DMS114 treated with DMSO at 0.1 percent for 48 hours (cell line): ENCODE measurements around the gene KRTAP5-6.

Experiments
- DNase-seq: peaks from one replicate; lab custom pipeline; 2025; ENCODE audit not compliant: unreplicated experiment; lab: John Stamatoyannopoulos, UW

The KRTAP5-6 gene

GRCh38 chr11:1732418-1733008 is 35.5 kb downstream of the KRTAP5-6 start:
- no peak for DNase-seq

- DNase-seq: no peak
These were observed 36.2 kb downstream of the KRTAP5-6 start for GRCh38 chr11:1733009-1733715.

DNA sequence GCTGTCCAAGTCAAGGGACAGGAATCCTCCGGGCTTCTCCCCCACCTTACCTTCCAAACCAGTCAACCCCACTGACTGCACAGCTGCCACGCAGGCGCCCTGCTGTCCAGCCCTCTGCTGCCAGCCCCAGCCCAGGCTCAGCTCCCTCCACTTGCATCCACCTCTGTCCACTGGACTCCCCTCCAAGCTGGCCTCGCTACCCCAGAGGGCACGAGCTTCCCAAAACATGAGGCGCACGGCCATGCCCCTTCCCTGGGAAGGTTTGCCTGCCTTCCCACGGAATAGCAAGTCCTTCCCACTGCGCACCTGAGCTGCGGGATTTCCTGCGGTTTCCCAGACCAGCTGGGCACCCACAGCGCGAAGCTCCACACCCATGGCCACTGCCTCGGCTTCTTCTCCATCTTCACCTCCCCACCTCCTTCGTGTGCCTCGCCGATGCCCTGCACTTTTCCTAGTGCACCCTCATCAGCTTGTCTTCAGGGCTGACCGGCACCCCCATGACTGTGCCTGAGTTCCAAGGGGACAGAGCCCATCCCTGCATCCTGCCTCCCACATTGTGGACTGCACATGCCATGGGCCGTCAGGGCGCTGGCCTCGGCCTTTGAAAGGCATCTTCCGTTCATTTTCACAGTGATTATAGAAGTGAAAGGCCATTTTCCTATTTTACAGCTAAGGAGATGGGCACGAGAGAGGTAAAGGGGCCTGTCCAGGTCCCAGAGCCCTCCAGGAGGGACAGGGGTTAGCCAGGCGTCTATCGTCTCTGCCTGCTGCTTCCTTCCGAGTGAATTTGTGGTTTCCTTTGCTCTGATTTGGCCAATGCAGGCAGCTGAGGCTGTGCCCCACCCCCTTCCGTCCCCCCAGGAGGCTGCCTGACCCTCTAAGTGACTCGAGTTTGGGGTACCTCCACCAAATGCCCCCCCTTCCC is 37.0 kb downstream of the KRTAP5-6 start:
- DNase-seq: no peak

DNA sequence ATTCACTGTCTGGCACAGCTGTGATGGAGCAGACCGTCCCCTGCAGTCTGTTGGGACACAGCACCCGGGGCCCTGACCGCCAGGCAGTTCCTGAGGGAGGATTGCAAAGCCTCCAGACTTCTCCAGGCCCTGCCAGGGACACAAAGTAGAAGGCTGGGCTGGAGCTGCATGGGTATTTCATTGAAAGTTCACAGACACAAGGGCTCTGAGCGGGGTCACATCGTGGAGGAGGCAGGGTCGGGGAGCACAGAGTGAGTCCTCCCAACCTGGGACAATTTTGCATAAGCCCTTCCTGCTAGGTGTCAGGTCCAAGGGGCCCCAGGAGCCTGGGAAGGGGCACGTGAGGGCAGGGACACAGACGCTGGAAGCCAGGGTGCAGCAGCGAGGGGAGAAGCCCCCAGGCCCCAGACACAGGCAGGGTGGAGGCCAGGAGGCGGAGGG is 37.7 kb downstream of the KRTAP5-6 start:
- no peak for DNase-seq

GRCh38 chr11:1735271-1735670 is 38.3 kb downstream of the KRTAP5-6 start:
- DNase-seq: no peak

- DNase-seq: no peak
These were observed 39.5 kb downstream of the KRTAP5-6 start for GRCh38 chr11:1736447-1736992.

GRCh38 chr11:1737080-1737757 is 40.2 kb downstream of the KRTAP5-6 start:
- DNase-seq: no peak

- no peak for DNase-seq
These were observed 41.4 kb downstream of the KRTAP5-6 start for GRCh38 chr11:1738380-1738779.

DNA sequence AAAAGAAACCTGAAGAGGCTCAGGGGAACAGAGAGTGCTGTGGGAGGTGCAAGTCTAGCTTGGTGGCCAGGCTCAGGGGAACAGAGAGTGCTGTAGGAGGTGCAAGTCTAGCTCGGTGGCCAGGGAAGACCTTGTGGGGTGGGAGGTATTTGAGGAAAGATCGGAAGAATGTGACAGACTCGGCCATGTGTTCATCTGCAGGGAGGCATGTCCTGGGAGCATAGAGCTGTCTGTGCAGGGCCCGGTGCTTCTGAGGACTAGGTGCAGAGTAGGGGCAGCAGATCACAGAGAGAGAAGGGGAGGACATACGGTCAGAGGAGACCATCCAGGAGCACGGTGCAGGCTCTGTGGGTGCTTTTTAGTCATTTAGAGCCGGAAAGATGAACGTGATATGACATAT is 42.6 kb downstream of the KRTAP5-6 start:
- no peak for DNase-seq

GRCh38 chr11:1740786-1741530 is 44.0 kb downstream of the KRTAP5-6 start:
- no peak for DNase-seq

GRCh38 chr11:1741741-1742140 is 44.7 kb downstream of the KRTAP5-6 start:
- DNase-seq: no peak

- no peak for DNase-seq
These were observed 45.4 kb downstream of the KRTAP5-6 start for GRCh38 chr11:1742371-1742770.

GRCh38 chr11:1742869-1743584 is 46.0 kb downstream of the KRTAP5-6 start:
- DNase-seq: no peak

GRCh38 chr11:1743585-1744136 is 46.7 kb downstream of the KRTAP5-6 start:
- DNase-seq: no peak

DNA sequence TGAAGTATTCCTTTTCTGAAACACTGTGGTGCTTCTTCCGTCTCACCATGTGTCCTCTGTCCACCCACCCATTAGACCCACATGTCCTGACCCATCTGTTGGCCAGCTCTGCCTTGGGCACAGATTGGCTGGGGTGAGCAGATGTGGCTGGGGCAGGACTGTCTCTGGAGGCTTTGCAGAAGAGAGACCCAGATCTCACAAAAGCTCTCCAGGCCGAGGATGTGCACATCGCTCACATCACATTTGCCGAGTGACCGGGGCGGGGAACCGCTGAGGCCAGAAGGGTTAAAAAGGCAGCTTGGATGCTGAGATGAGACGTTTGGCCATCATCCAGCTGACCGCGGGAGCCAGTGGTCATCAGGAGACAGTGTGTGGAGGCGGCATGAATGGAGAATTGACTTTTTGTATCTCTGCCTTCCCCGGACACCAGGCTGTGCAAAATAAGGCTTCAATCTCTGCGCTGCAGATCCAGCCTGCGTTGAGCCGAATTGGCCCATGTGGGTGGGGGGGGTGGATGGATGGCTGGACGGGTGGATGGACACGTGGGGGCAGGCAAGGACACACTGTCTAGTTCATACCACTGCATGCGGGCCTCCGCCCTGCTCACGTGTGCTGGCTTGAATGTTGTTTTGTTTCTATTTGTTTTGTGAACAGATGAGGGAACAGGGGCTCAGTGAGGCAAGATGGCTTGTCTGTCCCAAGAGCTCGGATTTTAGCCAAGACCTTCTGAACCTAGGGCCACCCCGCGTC is 47.3 kb downstream of the KRTAP5-6 start:
- DNase-seq: no peak

- DNase-seq: no peak
These were observed 48.1 kb downstream of the KRTAP5-6 start for GRCh38 chr11:1744891-1745700.

GRCh38 chr11:1745701-1746320 is 48.8 kb downstream of the KRTAP5-6 start:
- no peak for DNase-seq
